Nephron progenitor cell (in vitro differentiated cells): Measurements from ENCODE around the gene KAT8.
A peak's percentile ranks its signal among the peaks of the same experiment; 100 is the strongest.

Experiments used
- DNase-seq: peaks from one replicate; pipeline ENCODE4 v3.0.0; 2021
- H3K27ac Mint-ChIP-seq: 2 replicates; pipeline ENCODE4 v1.8.0; 2021; ENCODE audit warnings: mild to moderate bottlenecking, moderate library complexity, mixed read lengths
- H3K27me3 Mint-ChIP-seq: 2 replicates; pipeline ENCODE4 v1.8.0; 2021; ENCODE audit warnings: mild to moderate bottlenecking, low read depth, mixed read lengths; ENCODE audit not compliant: poor library complexity
- H3K36me3 Mint-ChIP-seq: 2 replicates; pipeline ENCODE4 v1.8.0; 2021; ENCODE audit warnings: low read depth, mixed read lengths
- H3K4me1 Mint-ChIP-seq: 2 replicates; pipeline ENCODE4 v1.8.0; 2021; ENCODE audit warnings: mixed read lengths
- H3K4me3 Mint-ChIP-seq: 2 replicates; pipeline ENCODE4 v1.8.0; 2021; ENCODE audit warnings: mild to moderate bottlenecking, moderate library complexity, mixed read lengths
- H3K9me3 Mint-ChIP-seq: 2 replicates; pipeline ENCODE4 v1.8.0; 2021; ENCODE audit warnings: mild to moderate bottlenecking, moderate library complexity, mixed read lengths
- TF ChIP-seq, protein P1 (sequence below): fragments of 200-600 bp; sonication (generic); IDR thresholded peaks from 2 replicates; pipeline ENCODE4 v1.5.0; 2021; ENCODE audit warnings: antibody characterized with exemption

Gene KAT8

DNA sequence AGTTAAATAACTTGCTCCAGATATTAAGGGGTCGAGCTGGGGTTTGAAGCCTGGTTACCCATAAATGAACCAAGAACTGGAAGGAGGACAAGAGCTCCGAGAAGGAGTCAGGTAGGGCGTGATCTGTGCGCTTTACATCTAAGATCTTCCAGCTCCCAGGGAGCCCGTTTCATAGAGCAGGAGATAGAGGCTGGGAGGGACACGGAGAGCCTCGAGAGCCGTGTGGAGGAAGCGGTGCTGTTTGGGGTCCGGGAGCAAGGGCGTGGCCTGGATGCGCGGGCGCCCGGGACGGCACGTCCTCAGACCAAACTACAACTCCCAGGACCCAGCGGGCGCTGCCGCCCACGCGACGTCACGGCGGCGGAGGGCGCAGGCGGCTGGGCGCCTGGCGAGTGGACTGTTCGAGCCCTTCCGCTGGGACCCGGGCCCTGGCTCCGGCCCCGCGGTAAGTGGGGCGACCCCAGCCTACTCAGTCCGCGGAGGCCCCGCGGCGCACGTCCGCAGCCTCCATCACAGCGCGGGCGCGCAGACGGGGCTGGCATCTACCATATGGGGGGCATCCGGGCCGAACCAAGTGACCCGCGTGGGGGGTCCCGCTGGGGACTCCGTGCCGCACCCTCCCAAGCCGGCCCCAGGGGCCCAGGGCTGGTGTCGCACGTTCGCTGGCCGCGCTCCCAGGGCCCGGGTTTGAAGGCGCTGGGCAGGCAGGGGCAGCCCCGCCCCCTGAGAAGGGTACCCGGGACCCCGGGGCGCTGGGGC lies 9.2 kb upstream of the KAT8 start, which contains the start of gene BCKDK:
Gene BCKDK, plus strand, starts transcription at position 352 of the 759 bp plus-strand sequence. CDS start 838 bp downstream, outside the sequence.
- Mint-ChIP-seq H3K4me1 (peaks cover 20% of the 10 kb centered on the region), H3K27ac (peak within 1 kb of the TSS; percentile 62), H3K36me3 (peaks cover 16% of the 10 kb centered on the region), H3K9me3 (peaks cover 3% of the 10 kb centered on the region), H3K27me3 (peaks cover 3% of the 10 kb centered on the region), H3K4me3 (peak within 1 kb of the TSS; percentile 88)
- TF ChIP-seq, protein P1, sequence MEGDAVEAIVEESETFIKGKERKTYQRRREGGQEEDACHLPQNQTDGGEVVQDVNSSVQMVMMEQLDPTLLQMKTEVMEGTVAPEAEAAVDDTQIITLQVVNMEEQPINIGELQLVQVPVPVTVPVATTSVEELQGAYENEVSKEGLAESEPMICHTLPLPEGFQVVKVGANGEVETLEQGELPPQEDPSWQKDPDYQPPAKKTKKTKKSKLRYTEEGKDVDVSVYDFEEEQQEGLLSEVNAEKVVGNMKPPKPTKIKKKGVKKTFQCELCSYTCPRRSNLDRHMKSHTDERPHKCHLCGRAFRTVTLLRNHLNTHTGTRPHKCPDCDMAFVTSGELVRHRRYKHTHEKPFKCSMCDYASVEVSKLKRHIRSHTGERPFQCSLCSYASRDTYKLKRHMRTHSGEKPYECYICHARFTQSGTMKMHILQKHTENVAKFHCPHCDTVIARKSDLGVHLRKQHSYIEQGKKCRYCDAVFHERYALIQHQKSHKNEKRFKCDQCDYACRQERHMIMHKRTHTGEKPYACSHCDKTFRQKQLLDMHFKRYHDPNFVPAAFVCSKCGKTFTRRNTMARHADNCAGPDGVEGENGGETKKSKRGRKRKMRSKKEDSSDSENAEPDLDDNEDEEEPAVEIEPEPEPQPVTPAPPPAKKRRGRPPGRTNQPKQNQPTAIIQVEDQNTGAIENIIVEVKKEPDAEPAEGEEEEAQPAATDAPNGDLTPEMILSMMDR, result no peak
- peak; percentile 77 for DNase-seq

DNA sequence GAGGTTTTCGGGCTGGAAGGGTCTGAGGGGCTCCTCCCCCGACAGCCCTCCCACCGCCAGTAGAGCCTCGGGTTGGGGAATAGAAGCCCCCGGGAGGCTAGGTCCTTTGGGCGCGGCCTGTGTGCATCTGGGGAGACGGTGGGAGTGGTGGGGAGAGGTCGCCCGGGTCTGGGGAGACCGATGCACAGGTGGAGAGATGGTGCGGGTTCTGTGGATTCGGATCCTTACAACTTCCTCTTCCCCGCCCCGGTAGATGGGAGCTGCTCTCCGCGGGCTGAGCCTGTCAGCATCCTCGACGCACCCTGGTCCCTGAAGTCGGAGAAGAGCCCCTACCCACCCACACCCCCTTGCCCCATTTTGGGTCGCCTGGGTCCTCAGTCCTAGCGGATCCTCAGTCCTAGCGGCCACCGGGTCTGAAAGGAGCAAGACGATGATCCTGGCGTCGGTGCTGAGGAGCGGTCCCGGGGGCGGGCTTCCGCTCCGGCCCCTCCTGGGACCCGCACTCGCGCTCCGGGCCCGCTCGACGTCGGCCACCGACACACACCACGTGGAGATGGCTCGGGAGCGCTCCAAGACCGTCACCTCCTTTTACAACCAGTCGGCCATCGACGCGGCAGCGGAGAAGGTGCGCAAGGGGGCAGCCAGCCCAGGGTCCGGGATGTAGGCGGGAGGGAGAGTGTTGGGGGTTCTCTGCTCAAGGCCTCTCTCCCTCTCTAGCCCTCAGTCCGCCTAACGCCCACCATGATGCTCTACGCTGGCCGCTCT lies 8.5 kb upstream of the KAT8 start:
- H3K9me3 Mint-ChIP-seq, result peaks cover 3% of the 10 kb centered on the region
- H3K4me3 Mint-ChIP-seq, result peak overlapping the region; percentile 88
- no peak overlapping the region for H3K27ac Mint-ChIP-seq
- peaks cover 20% of the 10 kb centered on the region for H3K4me1 Mint-ChIP-seq
- TF ChIP-seq, protein P1, result no peak
- peaks cover 16% of the 10 kb centered on the region for H3K36me3 Mint-ChIP-seq
- H3K27me3 Mint-ChIP-seq, result peaks cover 3% of the 10 kb centered on the region
- DNase-seq, result no peak

- Mint-ChIP-seq H3K27me3 (peaks cover 3% of the 10 kb centered on the region), H3K9me3 (peaks cover 3% of the 10 kb centered on the region), H3K27ac (no peak overlapping the region), H3K36me3 (peaks cover 16% of the 10 kb centered on the region), H3K4me3 (peak overlapping the region; percentile 88), H3K4me1 (peaks cover 20% of the 10 kb centered on the region)
- TF ChIP-seq, protein P1, result no peak
- no peak for DNase-seq
Observed at GRCh38 chr16:31109622-31110021, 7.8 kb upstream of the KAT8 start.

DNA sequence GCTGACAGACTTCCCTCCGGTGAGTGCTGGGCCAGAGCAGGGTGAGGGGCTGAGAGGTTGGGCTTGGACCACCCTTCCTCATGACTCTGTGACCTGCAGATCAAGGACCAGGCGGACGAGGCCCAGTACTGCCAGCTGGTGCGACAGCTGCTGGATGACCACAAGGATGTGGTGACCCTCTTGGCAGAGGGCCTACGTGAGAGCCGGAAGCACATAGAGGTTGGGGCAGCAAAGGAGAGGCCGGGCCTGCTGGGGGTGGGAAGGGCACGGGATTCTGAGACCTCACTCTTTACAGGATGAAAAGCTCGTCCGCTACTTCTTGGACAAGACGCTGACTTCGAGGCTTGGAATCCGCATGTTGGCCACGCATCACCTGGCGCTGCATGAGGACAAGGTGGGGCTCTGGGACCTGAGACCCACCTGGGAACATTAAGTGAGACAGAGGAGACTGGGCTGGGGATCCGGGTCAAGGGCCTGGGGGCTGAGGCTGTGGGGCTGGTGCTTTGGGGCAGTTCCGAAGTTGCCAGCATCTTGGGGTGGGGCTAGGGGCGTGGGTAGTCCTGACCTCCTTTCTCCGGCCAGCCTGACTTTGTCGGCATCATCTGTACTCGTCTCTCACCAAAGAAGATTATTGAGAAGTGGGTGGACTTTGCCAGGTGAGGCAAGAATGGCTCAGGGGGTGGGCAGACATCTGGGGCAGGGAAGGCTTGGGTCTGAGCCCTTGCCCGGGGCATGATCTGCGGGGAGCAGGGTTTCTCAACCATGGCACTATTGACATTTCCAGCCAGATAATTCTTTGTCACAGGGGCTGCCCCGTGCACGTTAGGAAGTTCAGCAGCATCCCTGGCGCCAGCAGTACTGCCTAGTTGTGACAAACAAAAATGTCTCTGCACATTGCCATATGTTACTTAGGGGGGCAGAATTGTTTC lies 7.1 kb upstream of the KAT8 start:
- no peak for DNase-seq
- Mint-ChIP-seq H3K27me3 (peaks cover 3% of the 10 kb centered on the region), H3K36me3 (peaks cover 16% of the 10 kb centered on the region), H3K4me1 (peaks cover 20% of the 10 kb centered on the region), H3K4me3 (peak overlapping the region; percentile 63), H3K9me3 (peaks cover 3% of the 10 kb centered on the region), H3K27ac (peak overlapping the region; percentile 92)
- TF ChIP-seq, protein P1, result no peak

- TF ChIP-seq, protein P1, result no peak
- H3K9me3 Mint-ChIP-seq, result no peaks in the 10 kb centered on the region
- no peak overlapping the region for H3K27ac Mint-ChIP-seq
- H3K27me3 Mint-ChIP-seq, result peaks cover 3% of the 10 kb centered on the region
- no peak overlapping the region for H3K4me3 Mint-ChIP-seq
- DNase-seq, result no peak
- H3K4me1 Mint-ChIP-seq, result peaks cover 20% of the 10 kb centered on the region
- peaks cover 16% of the 10 kb centered on the region for H3K36me3 Mint-ChIP-seq
Observed at GRCh38 chr16:31111881-31112466, 5.5 kb upstream of the KAT8 start.
